Gastrocnemius medialis (tissue), 4 donors: ENCODE results near the gene RGL3.

ENCODE experiments used
- CTCF ChIP-seq, 5 experiments: fragments of 450-650 bp in 3 of 5; fragments of 200-600 bp in 2 of 5; sonication (generic) in 2 of 5; IDR thresholded peaks in 4 of 5; conservative IDR thresholded peaks in 1 of 5; 1 replicate in 4 of 5; 2 replicates in 1 of 5; pipeline ENCODE4 v1.5.1; 2016 to 2019; ENCODE audit warnings: antibody characterized with exemption in 5 of 5, mild to moderate bottlenecking in 3 of 5, moderate library complexity in 3 of 5
- POLR2A ChIP-seq, 2 donors: fragments of 450-650 bp; IDR thresholded peaks; one replicate each; pipeline ENCODE4 v1.6.1; 2017; ENCODE audit warnings: antibody characterized with exemption in 2 of 2, mild to moderate bottlenecking in 2 of 2, moderate library complexity in 2 of 2

- TF ChIP-seq CTCF (IDR thresholded peaks at IDR 0.05 in 4 of 5, conservative IDR thresholded peaks at IDR 0.05 in 1 of 5) (no peak), POLR2A (IDR thresholded peaks at IDR 0.05) (no peak)
Measured at GRCh38 chr19:11448923-11449554, 29.9 kb upstream of the RGL3 start.
